DOHH2 (cell line): Measurements from ENCODE around the gene CD1E.

Source experiments
- CTCF ChIP-seq: fragments of 200-600 bp; sonication (generic); IDR thresholded peaks from one replicate; pipeline ENCODE4 v1.5.1; 2014; ENCODE audit warnings: antibody characterized with exemption, mild to moderate bottlenecking, low read depth, low read length; ENCODE audit not compliant: poor library complexity, severe bottlenecking
- EZH2phosphoT487 ChIP-seq: fragments of 200-600 bp; sonication (generic); IDR thresholded peaks from 2 replicates; pipeline ENCODE4 v1.6.1; 2017; ENCODE audit warnings: borderline replicate concordance, mild to moderate bottlenecking, antibody characterized with exemption, low read length, moderate library complexity, mixed read lengths

- TF ChIP-seq CTCF (no peak), EZH2phosphoT487 (no peak)
Measured at GRCh38 chr1:158335213-158335532, 18.5 kb upstream of the CD1E start.
